MM.1S (cell line): ENCODE data around the gene PLEKHH2.

Source experiments
- CTCF ChIP-seq: fragments of 300-600 bp; sonication (generic); IDR thresholded peaks from 2 replicates; pipeline ENCODE4 v1.5.1; 2016; ENCODE audit warnings: antibody characterized with exemption, low read length, mixed read lengths
- EZH2 ChIP-seq: fragments of 300-600 bp; sonication (generic); optimal IDR thresholded peaks from 2 replicates; pipeline ENCODE3; 2017; ENCODE audit warnings: low read depth, mild to moderate bottlenecking, antibody characterized with exemption, low read length, mixed read lengths
- EZH2phosphoT487 ChIP-seq: fragments of 300-600 bp; sonication (generic); IDR thresholded peaks from 2 replicates; pipeline ENCODE4 v1.6.1; 2018; ENCODE audit warnings: antibody characterized with exemption, low read length

DNA sequence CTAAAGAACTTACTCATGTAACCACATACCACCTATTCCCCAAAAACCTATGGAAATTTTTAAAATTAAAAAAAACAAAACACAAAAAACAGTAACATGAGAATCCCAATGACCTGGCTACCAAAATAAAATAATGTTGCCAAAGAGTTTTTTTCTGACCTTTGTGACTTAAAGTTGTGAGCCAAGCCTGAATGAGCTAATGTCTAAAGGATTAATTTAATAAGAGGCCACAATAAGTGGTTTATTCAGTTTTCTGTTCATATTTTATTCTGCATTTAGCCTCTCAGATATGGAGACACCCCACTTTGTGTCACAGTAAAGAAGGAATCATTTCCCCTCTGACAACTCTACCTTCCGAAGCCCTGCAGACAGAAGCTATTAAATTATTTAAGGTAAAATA is 94.2 kb downstream of the PLEKHH2 start:
- TF ChIP-seq EZH2phosphoT487: no peak
- no peak for TF ChIP-seq CTCF
- no peak for TF ChIP-seq EZH2
